OCI-M2 (cell line): ENCODE data around the gene SKIC8.

Source experiments
- DNase-seq: peaks from one replicate; lab custom pipeline; 2025; ENCODE audit not compliant: unreplicated experiment; lab: John Stamatoyannopoulos, UW

The SKIC8 gene

DNA sequence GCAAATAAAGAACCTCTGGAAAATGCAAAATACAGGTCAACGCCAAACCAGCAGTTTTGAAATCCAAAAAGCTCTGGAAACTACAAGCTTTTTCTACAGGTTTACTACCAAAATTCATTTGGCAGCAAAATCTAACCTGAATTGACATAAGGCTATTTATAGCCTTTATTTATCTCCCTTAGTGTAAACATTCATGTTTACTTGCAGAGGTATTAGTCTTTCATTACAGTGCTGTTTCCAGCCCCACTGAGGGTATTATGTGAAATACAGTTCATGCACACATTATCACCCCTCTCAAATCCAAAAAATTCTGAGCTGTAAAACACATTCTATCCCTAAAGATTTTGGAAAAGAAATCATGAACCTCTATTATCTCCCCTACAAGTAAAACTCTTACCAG lies 7.2 kb downstream of the SKIC8 start:
- DNase-seq: no peak

DNA sequence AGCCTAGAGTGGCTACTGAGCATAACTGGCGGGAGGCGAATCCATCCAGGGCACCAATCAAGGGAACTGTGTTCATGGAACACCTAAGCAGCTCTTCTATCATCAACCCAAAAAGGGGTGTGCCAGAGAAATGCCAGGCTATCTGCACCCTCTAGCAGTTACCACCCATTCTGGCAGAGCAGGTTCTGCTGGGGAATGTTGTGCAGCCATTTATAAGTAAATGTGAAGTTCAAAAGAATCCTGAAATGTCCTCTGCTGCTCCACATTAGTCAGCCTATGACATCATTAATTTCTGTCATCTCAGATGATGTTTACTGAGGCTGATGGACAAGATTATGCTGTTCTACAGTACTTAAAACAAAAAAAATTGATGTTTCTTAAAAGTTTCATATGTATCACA lies 7.7 kb downstream of the SKIC8 start:
- DNase-seq: no peak

DNA sequence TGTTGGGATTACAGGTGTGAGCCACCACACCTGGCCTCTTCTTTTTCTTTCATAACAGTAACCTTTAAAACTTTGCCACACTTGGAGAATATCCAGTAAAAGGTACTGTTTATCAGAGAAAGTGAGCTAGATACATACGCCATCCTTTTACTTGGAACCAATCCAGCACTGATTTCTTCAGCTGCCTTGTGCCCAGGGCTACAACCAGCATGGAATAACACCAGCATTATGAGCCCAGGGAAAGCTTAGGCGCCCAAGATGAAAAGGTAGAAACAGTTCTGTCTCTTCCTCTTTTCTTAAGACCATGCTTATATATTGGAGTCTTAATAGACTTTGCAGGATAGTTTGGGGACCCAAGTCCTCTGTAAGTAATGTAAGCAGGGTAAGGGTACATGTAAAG lies 8.4 kb downstream of the SKIC8 start:
- DNase-seq: no peak

DNA sequence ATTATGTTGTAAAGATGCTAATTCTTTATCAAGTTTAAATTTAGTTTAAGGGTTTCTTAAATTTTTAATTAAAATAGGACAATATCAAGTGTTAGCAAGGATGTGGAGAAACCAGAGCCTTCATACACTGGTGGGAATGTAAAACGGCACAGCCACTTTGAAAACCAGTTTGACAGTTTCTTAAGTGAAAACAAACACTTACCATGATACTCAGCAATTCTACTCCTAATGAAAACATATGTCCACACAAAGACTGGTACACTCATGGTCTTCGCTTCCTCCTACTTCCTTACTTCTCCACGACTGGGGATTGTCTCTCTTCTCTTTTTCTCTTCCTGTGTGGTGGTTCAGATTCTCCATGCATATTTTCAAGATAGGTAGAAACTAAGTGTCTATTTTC lies 9.2 kb downstream of the SKIC8 start:
- no peak for DNase-seq

DNA sequence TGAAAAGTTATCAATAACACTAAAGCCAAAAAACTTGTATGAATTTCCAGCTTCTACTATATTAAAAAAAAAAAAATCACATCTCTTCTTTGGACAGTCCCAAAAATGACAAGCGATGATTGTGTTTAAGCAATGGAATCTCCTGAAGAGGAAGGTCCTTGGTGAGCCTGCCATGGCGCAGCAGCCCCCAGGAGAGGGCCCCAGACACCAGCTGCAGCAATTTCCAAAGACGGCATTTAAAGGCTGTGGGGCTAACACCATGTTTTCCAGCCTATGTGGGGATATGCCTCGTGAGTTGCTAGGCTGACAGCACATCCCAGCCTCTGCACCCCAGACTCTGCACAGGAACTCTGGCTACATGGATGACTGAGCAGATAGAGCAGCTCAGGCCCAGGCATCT lies 14.7 kb downstream of the SKIC8 start:
- no peak for DNase-seq

DNA sequence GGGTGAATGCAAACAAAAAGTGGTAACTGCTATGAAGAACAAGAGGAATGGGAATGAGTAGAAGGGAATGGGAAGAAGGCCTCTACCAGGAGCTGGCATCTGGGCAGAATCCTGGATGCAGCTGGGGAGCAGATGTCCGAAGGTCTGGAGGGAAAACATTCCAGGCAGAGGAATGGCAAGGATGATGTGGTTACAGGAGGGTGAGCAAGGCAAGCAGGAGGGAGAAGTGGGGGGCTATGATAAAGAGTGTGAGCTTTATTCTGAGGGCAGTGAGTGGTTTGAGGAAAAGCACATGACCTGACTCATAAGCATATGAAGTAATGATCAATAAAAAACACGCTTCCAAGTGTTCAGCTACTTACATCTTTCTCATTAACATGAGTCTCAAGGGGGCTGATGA lies 17.1 kb downstream of the SKIC8 start:
- DNase-seq: no peak

DNA sequence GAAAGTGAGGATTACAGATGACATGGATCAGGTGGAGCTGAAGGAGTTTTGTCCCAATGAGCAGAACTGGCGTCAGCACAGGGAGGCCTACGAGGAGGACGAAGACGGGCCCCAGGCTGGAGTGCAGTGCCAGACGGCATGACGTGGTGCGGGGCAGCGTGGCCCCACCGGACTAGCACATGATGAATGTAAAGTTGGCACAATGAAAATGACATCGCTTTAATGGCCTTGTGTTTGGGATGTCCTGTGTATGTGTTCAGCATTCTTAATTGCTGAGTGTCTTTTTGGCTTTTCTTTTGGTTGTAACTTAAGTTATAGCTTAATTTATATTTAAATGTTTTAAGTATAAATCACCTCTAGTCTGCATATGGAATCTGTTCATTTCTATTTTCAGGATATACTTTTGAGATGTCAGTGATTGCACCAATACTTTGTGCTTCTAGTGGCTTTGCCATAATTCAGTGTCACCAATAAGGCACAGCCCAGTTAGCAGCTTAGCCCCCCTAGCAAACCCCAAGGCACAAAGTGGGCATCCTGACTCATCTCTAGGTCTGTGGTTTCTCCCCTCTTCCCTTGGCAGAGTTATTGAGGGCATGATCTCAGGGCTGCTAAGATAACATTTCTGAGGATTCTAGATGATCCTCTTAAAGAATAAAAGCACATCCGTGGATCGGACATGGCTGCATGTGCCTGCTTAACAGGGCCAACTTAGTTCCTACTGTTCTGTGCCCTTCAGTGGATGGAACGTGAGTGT lies 18.9 kb downstream of the SKIC8 start:
- no peak for DNase-seq

DNA sequence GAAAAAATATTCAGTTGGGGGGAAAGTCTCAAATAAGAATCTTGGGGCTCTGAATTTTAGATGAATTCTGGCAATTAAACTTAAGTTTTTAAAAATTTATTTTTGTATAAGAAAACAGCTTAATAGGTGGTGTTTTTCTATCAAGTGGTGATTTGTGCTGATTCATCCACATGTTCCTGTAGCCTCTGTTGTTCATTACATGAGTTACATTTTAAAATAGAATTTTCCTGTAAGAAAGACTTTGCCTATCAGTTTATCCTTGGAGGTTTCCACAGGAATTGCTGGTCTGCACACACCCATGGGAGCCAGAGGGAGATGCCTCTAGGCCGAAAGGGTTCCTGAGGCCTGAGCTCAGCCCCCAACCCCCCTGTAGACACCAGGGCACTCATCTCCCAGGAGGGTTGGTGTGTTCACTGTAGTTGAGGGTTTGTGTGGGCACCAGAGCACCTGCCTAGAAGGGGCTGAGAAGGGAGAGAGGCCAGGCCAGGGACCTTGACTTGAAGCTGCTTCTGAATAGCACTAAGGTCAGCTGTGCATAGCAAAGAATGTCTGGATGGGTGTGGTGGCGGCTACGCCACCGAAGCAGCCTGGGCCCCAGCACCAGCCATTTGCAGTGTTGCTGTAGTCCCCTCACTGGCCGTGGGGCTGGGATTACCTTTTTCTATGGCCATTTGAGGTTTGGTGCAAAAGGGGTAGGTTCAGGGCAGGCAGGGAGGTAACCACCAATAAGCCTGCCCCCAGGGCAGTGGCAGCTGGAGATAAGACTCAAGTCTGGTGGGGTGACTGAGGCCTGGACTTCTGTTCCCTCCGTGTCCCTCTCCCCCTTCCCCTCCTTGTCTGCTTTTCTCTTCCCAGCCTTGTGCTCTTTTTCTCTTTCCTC lies 23.1 kb downstream of the SKIC8 start:
- no peak for DNase-seq

DNA sequence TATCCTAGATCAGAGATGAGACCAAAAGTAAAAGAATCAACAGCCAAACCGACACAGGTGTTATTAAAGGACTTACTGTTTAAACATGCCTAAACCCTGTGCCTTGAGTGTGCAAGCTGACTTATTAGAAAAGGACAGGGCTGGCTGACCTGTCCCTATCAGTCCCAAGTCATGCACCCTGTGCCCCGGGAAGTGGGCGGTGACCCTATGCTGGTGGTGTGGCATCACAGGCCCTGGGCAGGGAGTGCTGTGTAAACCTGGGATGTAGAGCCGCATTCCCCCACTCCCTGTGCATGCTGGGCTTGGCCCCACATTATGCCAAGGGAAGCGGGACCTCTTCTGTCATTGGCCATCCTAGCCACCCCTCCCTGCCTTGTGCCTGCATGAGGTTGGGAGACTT lies 24.4 kb downstream of the SKIC8 start:
- DNase-seq: no peak

DNA sequence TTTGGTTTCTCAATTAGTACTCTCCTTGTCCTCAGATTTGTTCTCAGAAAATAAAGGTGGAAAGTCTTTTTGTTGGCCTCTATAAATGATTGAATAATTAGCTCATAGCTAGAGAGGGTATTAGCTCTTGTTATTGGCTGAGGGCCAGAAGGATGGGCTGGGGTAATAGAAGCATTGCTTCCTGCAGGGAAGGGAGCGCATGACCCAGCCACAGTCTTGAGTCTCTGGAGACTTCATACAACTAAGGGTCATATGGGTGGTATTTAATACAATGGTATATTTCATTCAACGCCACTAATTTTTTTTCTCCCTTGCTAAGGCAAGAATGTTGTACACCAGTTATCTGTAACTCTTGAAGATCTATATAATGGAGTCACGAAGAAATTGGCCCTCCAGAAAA lies 26.6 kb downstream of the SKIC8 start:
- no peak for DNase-seq

DNA sequence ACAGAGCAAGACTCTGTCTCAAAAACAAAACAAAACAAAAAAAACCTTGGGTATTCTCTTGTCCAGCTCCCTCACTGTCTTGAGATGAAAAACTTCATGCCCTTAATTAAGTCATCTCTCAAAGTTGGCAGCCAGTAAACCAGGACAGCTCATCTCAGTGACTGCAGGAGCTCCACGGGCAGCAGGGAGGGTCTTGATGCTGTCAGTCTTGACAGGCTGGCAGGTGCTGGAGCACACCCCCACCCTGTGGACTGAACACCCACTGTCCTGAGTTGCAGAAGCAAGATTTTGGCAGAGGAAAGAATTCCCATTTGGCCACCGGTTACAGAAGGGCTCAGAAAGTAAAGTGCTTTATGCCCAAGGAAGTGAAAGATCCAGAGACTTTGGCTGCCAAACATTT lies 27.1 kb downstream of the SKIC8 start:
- DNase-seq: no peak

DNA sequence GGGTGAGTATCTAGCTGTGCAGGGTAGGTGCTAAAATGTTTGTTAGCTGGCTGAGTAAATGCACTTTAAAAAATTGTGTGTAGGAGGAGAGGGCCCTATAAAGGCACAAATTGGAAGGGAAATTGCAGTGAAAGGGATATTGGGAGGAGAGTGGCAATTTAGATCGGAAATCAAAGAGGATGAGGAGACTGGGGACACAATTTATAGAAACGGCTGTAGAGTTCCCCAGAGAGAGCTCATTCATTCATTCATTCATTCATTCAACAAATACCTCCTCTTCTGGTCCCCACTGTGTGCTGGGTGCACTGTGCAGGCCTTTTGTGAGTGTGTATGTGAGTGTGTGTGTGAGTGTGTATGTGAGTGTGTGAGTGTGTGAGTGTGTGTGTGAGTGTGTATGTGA lies 32.6 kb downstream of the SKIC8 start:
- no peak for DNase-seq

DNA sequence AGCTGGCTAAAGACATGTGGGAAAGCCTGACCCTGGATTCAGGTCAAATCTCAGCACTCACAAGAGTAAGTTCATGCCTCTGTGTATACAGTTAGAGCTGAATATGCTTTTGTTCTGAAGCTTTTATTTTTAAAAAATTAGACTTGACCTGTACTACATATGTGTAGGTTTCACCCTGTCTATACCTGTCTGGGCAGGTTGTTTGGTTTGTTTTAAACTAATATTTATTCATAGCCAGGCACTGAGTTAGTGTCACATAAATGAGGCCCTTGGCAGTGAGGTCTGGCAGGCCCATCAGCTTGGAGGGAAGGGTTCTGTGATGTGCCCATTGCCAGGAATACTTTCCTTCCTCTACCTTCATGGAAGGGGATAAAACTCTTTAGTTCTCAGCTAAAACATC lies 33.2 kb downstream of the SKIC8 start:
- DNase-seq: no peak

DNA sequence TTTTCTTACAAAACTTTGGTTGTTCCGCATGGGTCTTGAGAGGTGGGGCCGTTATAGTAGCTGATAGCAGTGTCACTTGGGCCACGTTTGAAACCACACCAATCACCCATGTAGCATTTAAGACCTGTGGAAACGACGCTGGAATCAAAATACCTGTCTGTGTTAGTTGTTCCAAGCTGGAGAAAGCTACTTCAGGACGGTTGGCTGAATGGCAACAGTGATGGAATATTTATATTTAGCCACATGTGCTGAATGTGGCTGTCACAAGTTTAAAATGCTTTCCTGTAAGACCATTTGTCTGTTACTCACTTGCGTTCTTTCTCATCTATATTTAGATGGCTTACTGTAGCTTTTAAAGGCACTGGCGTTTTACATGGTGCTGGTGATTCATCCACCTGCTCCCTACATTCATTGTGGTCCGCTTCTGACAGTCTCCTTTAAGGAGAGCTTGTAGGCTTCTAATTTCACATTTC lies 33.6 kb downstream of the SKIC8 start:
- DNase-seq: no peak

DNA sequence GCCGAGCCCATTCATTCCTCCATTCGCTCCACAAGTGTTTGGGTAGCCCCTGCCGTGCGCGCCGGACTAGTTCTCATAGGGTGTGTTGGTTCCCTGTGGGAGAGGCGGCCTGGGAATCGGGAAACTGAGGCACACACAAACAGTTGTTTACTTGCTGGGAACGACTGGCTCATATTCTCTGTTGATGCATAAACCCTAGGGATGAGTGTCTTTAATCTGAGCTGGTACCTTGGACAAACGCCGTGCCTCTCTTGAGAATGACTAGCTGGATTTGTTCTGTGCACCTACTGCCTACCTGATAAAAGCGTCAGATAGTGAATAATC lies 34.3 kb downstream of the SKIC8 start:
- DNase-seq: no peak

DNA sequence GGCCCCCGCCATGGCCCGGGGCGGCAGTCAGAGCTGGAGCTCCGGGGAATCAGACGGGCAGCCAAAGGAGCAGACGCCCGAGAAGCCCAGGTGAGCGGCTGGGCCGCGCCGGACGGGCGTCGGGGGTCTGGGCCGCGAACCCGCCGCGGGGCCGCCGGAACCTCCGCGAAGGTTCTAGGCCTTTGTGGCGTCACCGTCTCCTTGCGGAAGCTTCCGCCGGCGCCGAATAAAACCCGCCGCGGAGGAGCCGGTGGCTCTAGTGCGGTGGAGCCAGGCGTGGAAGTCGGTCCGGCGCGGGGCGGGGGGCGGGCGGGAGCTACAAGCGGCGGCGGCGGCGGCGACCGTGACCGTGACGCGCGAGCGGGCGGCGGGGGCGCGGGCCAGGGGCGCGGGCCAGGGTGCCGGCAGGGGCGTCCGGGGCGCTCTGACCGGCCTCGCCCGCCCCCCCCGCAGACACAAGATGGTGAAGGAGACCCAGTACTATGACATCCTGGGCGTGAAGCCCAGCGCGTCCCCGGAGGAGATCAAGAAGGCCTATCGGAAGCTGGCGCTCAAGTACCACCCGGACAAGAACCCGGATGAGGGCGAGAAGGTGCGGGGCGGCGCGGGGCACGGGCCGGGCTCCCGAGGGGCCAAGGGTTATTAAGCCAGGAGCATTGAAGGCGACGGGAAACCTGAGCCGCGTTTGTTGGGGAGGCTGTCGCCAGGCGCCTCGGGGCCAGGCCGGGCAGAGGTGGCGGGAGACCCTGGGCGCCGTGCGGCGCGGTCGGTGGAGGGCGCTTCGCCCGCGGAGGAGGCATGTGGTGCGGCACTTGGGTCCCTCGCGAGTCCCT lies 34.9 kb downstream of the SKIC8 start, which contains the start of gene DNAJA4:
Gene DNAJA4 (plus strand): TSS at position 259 of the 833 bp plus-strand sequence. CDS start 202 bp downstream, at position 461.
- DNase-seq: no peak

DNA sequence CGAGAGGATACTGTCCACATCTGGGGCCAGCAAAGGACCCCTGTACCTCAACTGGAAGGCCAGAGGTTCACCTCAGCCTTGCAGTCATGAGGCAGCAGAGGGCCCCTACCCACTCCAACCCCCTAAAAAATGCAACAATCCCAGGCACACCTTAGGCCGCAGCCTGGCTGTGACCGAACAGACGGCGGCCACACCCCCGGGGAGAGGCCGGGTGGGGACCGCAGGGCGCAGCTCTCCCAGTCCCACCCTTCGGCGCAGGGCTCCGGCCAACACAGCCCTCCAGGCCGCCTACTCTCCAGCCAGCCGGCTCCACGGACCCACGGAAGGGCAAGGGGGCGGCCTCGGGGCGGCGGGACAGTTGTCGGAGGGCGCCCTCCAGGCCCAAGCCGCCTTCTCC lies 35.5 kb downstream of the SKIC8 start:
- DNase-seq: no peak

DNA sequence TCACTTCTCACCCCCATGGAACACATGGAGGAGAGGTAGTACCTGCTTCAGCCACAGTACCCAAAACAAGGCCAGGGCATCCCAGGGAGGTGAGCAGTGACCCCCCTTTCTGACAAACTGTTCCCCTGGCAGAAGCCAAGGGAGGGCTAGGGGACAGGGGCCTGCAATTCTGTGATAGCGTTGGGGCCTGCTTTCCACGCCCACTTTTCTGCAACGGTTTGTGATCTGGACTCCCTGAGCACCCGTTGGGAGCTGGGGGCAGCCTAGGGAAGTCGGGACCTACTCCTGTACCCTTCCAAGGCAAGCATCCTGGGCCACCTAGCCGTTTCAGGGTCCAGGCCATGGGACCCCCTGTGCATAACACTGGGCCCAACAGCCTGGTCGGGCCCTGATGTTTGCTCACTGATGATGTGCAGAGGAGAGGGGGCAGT lies 36.0 kb downstream of the SKIC8 start:
- DNase-seq: no peak

DNA sequence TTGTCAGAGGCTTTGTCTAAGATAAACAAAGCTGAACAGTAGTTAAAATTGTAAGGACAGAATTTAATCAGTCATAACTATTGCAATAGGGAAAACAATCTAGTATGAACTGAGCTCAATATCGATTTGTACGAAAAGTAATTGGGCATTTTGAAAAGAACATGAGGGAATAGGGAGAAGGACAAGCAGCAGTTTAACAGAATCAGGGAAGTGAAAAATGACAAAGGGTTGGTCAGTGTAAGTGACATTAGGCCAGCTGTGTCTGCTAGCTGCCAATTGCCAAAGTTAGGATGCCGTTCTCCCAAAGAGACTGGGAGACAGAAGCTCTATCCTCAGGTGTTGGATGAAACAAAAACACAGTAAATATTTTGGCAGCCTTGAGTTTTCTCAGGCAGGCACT lies 38.3 kb downstream of the SKIC8 start:
- DNase-seq: no peak

DNA sequence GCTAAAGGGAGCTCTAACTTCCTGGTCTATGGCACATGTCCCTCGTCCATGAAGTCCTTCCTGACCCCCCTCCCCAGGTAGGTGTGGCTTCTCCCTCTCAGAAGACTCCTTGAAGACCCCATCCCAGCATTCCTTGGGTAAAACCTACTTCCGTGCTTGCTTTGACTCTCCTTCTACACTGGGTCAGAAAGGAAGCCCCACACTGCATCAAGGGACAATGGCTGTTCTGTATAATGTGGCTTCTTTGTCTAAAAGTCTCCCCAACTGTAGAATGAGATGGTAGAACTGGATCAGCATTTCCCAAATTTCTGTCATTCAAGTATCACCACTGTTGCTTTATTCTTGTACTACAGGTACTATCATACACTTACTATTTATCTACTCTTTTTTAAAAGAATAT lies 38.9 kb downstream of the SKIC8 start:
- no peak for DNase-seq

DNA sequence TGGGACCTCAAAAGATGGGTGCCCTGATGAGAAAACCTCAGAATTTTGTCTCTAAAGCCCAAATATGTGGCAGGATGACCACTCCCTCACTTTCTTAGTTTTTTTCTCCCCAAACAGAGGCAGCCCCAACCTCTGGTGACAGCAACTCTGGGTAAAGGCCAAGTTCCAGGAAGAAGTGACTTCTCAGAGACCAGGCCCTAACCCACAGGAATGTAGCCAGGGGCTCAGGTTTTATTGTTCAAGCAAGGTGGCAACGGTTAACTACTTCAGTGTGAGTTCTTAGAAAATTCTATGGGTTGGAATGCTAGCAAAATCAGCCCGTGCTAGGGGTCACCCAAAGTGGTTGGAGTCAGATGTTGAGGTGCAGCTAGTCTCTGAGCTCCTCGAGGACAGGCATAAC lies 40.2 kb downstream of the SKIC8 start:
- no peak for DNase-seq
